ENCODE data around the gene DUS1L.

DNA sequence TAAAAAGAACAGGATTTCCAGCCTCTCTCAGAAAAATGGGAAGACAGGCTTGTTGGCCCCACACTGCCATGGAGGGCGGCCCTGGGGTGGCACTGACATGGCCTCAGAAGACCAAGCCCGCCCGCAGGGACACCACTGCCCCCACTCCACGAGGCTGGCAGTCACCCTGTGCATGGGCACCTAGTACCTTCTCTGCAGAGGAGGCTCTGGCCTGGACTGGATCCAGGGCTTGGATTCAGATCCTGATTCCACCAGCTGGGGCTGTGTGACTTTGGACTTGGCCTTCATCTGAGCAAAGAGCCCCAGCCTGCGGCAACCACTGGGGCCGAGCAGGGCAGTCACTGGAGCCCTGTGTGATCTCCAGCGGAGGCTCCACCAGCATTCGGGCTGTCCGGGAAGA is 49.3 kb upstream of the DUS1L start:
- TF ChIP-seq POLR2AphosphoS5 (IDR thresholded peaks at IDR 0.05) (no peak), EP300 (IDR thresholded peaks at IDR 0.05) (no peak)
- TF ChIP-seq, protein P1, sequence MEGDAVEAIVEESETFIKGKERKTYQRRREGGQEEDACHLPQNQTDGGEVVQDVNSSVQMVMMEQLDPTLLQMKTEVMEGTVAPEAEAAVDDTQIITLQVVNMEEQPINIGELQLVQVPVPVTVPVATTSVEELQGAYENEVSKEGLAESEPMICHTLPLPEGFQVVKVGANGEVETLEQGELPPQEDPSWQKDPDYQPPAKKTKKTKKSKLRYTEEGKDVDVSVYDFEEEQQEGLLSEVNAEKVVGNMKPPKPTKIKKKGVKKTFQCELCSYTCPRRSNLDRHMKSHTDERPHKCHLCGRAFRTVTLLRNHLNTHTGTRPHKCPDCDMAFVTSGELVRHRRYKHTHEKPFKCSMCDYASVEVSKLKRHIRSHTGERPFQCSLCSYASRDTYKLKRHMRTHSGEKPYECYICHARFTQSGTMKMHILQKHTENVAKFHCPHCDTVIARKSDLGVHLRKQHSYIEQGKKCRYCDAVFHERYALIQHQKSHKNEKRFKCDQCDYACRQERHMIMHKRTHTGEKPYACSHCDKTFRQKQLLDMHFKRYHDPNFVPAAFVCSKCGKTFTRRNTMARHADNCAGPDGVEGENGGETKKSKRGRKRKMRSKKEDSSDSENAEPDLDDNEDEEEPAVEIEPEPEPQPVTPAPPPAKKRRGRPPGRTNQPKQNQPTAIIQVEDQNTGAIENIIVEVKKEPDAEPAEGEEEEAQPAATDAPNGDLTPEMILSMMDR (IDR thresholded peaks at IDR 0.05): no peak

Measured in stomach (tissue), 4 donors.